AG04449 (cell line): Measurements from ENCODE around the gene ZNF318.

ENCODE experiments used
- CTCF ChIA-PET: fragments of 350-600 bp; formaldehyde crosslinking; extraction: SDS; loops from one replicate; lab custom pipeline; 2021; ENCODE audit warnings: antibody characterized with exemption; lab: Yijun Ruan, JAX
- POLR2A ChIA-PET: fragments of 400-600, 350-600 bp; formaldehyde crosslinking; extraction: SDS; loops from one replicate; lab custom pipeline; 2020; ENCODE audit warnings: antibody characterized with exemption, inconsistent platforms; lab: Yijun Ruan, JAX
- DNase-seq: peaks from one replicate; pipeline ENCODE4 v3.0.0-alpha.2; 2010; ENCODE audit warnings: low read depth, low spot score
- H3K4me3 ChIP-seq: 2 replicates; pipeline ENCODE4 v1.5.1; 2011; ENCODE audit warnings: low read depth, mild to moderate bottlenecking, control low read depth, low read length
- TF ChIP-seq, protein P1 (sequence below): IDR thresholded peaks from one replicate; pipeline ENCODE4 v1.5.1; 2011; ENCODE audit warnings: mild to moderate bottlenecking, moderate library complexity, low read length, control low read depth, inconsistent platforms; ENCODE audit not compliant: insufficient read depth; ENCODE audit errors: missing control alignments

Gene ZNF318

GRCh38 chr6:43290905-43291355 is 78.5 kb downstream of the ZNF318 start:
- no peak for DNase-seq
- H3K4me3 ChIP-seq, result no peak overlapping the region
- POLR2A ChIA-PET, result no interaction called here
- TF ChIP-seq, protein P1, sequence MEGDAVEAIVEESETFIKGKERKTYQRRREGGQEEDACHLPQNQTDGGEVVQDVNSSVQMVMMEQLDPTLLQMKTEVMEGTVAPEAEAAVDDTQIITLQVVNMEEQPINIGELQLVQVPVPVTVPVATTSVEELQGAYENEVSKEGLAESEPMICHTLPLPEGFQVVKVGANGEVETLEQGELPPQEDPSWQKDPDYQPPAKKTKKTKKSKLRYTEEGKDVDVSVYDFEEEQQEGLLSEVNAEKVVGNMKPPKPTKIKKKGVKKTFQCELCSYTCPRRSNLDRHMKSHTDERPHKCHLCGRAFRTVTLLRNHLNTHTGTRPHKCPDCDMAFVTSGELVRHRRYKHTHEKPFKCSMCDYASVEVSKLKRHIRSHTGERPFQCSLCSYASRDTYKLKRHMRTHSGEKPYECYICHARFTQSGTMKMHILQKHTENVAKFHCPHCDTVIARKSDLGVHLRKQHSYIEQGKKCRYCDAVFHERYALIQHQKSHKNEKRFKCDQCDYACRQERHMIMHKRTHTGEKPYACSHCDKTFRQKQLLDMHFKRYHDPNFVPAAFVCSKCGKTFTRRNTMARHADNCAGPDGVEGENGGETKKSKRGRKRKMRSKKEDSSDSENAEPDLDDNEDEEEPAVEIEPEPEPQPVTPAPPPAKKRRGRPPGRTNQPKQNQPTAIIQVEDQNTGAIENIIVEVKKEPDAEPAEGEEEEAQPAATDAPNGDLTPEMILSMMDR, result no peak
- CTCF ChIA-PET, result interaction anchor here (1.2 to 1.7 kb wide), 3 partner anchors 9 to 47 kb away, joined by 3 to 5 read pairs (median 3); no protein-coding TSS in a partner anchor

DNA sequence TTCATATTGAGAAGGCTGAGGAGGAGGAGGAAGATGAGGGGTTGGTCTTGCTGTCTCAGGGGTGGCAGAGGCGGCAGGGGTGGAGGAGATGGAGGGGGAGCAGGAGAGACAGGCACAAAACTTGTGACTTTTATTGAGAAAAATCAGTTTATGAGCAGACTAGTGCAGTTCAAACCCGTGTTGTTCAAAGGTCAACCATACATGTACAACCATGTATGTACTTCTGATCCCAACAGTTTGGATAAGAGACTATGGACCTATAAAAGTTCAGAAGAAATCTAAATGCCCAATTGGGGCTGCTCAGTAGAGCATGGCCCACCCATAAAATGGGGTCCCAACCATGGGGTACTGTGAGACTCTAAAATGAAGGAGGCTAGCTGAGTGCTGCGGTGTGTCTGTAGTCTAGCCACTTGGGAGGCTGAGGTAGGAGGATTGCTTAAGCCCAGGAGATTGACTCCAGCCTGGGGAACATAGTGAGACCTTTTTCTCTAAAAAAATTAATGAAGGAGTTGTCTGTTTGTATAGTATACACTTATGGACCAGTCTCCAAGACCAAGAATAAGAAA is 79.0 kb downstream of the ZNF318 start:
- no peak for DNase-seq
- ChIA-PET CTCF (interaction anchor here (1.2 kb wide), 2 partner anchors 9 to 48 kb away, joined by 3 read pairs; no protein-coding TSS in a partner anchor), POLR2A (no interaction called here)
- TF ChIP-seq, protein P1, result no peak
- H3K4me3 ChIP-seq, result no peak overlapping the region

DNA sequence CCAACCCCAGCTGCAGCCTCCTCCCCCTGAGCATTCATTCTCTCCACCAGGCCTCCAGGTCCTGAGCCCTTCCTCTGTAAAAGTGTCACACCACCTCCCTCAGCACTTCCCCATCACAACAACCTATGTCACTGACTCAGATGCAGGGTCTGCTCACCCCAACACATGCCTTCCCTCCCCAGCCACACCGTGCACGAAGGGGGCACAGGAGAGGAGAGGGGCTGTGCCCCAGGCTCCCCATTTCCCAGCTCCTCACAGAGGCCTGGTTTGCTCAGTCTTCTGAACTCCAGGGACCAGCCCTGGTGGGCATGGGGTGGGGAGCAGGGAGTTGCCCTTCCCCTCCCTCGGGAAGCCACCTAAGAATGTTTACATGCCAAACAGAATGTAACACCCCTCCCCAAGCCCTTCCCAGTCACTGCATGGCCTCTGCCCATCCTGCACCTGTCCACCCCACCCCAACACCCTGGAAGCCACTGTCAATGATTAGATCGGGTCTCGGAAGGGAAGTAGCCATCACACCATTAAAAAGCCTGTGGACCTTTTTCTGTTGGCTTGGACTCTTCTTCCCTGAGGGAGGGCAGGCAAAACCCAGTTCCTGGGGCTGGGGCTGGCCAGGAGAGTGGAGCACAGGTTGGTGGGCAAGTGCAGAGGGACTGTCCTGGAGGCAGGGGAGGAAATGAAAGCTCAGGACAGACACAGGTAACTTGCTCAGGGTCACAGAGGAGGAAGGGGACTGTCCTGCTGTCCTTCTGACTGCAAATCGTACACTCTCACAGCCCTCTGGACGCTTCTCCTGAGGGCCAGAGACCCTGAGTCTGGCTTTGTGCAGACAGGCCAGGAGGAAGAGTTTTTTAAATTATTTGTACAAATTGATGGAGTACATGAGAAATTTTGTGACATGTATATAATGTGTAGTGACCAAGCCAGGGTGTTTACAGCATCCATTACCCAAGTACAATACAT is 81.4 kb downstream of the ZNF318 start:
- CTCF ChIA-PET, result interaction anchor here (1.1 to 2.1 kb wide), 4 partner anchors 9 to 59 kb away, joined by 4 to 6 read pairs (median 4); partner anchors contain the start of gene DNPH1
- POLR2A ChIA-PET, result no interaction called here
- TF ChIP-seq, protein P1, result no peak

DNA sequence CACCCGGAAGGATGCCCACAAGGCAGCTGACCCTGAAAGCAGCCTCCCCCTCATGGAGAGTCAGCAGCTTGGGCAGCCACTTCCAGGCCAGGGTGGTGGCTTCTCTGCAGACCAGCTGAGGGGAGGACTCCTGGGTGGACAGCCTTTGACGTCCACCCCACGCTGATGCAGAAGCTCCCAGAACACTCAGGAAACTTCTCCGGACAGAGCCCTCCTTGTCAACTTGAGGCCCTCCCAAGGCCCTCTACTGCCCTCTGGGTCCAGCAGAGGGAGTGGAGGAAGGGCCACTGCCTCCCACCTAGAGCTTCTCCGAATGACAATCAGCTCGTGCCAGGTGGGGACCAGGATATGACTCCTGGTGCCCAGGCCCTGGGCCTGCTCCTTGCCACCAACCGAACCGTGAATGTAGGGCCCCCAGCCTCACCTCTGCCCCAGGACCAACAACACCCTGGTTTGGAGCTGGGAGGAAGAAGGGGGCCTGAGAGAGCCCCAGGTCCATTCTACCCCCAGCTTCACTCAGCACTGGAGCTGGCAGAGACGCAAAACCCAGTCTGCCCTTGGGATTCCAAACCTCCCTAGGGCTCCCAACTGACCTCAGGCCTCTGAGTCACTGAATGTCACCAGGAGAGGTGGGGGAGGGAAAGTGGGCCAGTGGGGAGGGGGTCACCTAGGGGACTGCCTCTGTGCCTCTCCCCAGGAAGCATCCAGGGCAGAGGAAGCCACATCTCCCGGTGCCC is 82.3 kb downstream of the ZNF318 start:
- DNase-seq, result no peak
- ChIA-PET CTCF (interaction anchor here (1.1 to 2.1 kb wide), 4 partner anchors 10 to 58 kb away, joined by 4 to 6 read pairs (median 4); partner anchors contain the start of gene DNPH1), POLR2A (no interaction called here)
- TF ChIP-seq, protein P1, result peak; percentile 11
- no peak overlapping the region for H3K4me3 ChIP-seq

More for the DNA sequence above, 81.4 kb downstream of the ZNF318 start:
- no peak overlapping the region for H3K4me3 ChIP-seq
- no peak for DNase-seq

- ChIA-PET CTCF (interaction anchor here (1.1 to 1.7 kb wide), 3 partner anchors 23 to 58 kb away, joined by 4 read pairs; partner anchors contain the start of gene DNPH1), POLR2A (no interaction called here)
- TF ChIP-seq, protein P1, result no peak
- H3K4me3 ChIP-seq, result no peak overlapping the region
- DNase-seq, result no peak
Measured at GRCh38 chr6:43286456-43286979, 82.9 kb downstream of the ZNF318 start.
